NCI-H2227 (cell line): ENCODE results near the gene DMD.

ENCODE experiments used
- DNase-seq: peaks from one replicate; lab custom pipeline; 2025; ENCODE audit not compliant: unreplicated experiment; lab: John Stamatoyannopoulos, UW

Gene DMD

DNA sequence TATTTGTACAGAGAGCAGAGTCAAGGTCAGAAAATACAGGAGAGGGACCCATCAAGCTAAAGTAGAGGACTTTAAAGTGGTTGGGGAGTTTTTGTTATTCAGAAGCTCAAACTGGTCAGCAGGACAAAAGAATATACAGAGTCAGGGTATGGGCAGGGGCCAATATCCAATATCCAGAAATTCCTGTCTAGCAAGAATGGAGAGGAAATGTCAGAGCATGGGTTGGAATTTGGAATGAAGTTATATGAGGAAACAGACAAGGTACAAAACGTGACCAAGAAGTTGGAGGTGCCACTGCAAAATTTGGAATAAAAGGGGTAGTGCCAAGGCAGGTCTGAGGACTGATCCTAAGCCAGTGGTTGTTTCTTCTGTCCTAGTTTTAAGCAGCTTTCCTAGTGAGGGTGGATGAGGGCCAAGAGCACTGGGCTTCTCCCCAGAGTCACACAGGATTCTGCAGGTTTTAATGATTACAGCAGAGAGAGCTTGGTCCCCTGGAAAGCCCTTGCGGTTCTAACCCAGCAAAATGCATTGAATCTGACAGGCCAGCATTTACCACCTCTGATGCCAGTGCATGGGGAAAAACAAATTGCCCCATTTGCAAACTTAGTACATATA, 1834.8 kb downstream of the DMD start:
- no peak for DNase-seq

DNA sequence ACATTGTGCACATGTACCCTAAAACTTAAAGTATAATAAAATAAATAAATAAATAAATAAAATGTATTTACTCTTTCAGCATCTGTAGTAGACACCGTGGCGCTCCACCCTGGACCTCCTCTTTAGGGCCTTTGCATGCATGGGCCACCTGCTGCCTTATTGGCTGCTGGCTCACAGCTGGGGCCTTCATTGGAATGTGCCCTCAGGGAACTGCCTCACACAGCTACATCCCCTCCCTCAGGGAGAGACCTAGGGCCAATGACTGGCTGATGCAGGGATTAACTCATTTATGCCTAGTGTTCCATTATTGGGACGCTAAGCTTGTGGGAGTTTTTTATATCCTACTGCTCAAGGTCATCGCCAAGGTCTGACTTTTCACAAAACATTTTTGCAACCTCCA, 1836.6 kb downstream of the DMD start:
- DNase-seq = no peak

DNA sequence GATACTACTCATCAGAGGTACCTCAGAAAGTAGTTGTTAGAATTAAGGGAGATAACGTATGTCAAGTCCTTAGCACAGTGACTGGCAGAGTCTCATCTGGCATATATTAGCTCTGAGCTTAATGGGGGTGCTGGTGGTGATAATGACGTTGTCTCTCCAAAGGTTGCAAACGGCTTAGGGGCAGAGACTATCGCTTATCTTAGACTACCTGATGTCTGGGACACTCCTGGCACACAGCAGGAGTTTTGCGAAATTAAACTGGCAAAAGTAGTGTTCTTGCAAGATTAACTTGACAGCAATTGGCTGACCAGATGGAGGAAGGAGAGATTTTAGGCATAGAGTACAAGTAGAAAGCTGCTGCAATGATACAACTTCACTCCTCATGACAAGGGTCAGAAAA, 1839.4 kb downstream of the DMD start:
- no peak for DNase-seq

DNA sequence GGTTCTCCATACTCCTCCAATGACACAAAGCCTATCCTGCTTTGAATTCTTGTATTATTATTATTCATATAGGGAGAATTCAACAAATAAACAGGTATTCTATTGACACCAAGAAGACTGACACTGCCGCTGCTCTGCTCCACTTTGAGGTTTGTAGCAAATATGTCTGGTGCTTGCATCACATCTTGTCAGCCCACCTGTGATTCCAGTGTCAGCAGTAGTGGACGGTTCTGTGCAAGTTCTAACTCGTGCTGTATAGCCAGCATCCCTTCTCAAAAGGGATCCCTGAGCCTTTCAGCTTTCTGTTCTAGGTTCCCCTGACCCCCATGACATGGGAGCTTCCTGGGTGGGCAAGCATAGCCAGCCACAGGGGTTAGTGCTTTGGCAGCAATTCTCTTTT, 1843.5 kb downstream of the DMD start:
- DNase-seq = no peak

DNA sequence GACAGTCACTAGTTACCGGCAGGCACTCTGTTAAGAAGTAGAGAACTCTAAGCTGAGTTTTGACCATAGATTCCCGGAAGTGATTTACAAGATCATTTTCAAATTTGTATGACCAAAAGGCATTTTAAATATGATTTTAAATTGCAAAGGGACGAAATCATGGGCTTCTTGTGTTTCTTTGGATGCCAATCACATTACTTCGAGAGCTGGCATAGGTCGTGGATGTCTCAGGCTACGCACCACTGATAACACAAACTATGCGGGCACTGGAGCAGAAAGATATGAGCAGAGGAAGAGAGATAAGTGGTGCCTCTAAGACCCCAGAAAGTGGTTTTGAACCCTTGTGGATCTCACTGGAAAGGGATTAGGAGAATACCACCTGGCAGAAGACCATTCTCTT, 1845.3 kb downstream of the DMD start:
- DNase-seq = no peak

DNA sequence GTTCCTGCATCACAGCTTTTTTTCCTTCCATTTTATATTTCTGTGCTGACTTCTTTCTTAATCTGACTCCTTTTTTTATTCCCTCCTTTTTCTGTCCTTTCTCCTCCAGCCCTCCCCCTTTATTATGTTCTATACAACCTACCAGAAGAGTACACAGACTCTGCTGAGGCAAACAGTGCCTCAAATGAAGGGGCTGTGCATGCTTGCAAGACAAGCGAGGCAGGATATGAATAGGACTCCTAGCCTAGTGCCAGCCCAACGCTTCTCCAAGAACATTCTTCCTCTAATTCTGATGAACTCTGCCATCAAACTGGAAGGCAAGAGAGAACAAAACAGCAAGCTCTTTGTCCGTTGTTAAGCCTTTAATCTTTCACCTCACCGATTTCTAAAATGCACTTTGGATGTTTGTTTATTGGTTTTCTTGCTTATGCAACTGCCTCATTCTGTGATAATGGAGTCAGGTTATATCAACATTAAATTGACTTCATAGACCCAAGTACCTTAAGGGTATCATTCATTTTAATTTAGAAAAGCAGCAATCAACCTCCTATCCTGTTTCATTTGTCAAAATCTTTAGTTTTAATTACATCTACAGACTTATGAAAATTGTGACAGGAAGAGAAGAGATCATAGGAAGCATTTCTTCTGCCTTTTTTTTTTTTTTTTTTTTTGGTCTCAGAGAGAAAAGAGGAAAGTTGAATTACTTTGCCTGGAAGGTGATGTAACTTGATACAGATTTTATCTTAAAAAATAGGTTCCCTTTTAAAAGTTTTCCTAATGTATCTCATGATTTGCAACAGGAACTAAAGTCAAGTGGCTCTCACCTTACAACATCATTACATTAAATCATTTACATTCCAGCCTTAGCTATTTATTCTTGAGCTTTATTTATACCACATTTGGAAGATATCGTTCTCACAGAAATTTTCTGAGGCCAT, 1854.8 kb downstream of the DMD start:
- DNase-seq = no peak

DNA sequence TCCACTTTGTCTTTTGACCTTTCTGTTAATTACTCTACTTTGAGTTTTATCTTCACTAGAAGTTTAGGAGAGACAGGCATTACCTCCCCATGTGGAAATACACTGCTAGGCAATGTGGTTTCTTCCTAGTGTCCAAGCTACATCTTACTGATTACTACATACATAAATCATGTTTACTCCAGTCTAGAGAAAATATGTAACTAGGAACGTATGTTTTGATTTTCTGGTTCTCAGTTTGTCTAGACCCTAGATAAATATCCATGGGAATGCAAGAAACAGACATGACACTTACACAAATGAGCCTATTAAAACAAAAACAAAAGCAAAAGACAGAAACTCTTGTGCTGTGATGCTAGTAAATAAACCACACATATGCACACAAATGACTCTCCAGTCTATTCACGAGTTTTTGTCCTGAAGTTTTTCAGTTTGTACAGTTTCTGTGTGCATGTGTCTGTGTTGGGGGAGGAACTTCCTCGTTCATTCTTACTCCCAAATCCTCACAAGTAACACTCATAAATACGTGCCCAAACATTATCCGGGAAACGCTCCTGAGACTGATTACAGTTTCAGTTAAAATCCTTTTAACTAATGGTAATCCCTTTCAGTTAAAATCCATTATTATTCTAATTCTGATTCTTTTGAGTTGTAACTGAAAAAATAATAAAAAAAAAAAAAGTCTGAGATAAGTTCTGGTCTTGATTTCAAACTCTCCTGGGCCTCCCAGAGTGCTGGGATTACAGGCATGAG, 1856.0 kb downstream of the DMD start:
- DNase-seq = no peak

DNA sequence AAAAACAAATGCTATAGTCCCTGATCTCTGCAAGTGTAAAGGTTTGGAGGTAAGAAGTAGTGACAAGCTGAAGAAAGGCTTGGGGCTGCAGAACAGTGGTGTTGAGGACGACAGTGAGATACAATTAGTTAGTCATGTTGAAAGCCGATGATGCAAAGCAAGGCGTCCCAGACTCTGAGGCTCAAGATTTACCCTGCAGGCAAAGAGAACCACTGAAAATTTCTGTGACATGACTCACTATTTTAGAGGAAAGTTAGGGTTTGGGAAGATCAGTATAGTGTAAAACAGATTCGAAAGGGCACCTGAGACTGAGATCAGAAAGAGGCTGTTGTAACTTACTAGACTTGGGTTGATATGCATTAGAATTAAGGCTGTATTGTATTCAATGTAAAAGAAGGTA, 1858.3 kb downstream of the DMD start:
- DNase-seq = no peak

DNA sequence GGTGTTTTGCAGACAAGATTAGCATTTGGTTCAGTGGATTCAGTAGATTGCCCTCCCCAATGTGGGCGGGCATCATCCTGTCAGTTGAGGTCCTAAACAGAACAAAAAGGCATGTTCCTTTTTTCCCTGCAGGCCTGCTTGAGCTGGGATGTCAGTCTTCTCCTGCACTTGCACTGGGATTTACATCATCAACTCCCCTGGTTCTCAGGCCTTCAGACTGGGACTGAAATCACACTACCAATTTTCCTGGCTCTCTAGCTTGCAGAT, 1860.6 kb downstream of the DMD start:
- no peak for DNase-seq

DNA sequence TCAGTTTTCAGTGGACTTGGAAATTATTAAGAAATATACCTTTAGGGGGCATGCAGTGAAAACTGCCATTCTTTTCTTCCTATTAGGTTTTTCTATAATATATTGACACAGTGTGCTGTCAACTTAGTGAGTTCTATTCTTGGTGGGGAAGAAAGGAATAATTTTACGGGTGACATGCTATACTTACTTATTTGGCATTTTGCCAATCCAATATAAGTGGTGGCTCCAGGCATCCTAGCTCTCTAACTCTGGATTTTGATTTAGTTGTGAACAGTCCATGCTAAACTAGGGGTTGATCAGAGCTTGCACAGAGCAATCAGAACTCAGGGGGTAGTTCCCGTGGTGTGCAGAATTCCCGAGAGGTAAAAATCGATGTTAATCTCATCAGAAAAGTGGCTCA, 1861.8 kb downstream of the DMD start:
- no peak for DNase-seq

DNA sequence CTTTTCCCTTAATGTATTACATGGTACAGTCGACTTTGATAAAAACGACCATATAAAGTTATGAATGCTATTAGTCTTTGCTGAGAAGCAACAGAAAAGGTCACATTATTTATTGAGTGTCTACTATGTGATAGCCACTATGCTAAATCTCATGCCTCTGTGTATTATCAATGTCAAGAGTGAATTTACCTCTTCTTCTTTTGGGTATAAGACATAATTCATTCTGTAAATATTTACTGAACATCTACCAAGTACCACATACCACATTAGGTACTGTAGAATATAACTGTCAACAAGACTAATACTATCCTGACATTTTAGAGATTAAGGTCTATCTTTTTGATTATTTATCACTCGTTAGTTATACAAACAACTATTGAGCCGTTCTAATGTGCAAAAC, 1870.8 kb downstream of the DMD start:
- no peak for DNase-seq

DNA sequence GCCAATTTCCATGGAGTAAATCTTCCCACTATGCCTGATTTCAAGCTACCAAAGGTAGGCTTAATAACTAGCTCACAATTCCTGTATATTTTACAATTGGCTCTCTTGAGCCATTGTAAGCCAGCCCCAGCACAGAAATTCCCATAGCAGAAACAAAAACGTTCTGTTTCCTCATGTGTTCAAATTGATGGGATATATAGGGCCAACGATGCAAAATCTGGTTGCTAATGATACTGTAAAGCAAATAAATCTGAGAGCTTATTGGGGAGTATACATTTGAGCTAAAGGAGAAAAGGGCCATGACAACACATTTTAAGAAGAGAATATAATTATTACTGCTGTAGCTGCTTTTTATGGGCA, 1872.4 kb downstream of the DMD start:
- no peak for DNase-seq

DNA sequence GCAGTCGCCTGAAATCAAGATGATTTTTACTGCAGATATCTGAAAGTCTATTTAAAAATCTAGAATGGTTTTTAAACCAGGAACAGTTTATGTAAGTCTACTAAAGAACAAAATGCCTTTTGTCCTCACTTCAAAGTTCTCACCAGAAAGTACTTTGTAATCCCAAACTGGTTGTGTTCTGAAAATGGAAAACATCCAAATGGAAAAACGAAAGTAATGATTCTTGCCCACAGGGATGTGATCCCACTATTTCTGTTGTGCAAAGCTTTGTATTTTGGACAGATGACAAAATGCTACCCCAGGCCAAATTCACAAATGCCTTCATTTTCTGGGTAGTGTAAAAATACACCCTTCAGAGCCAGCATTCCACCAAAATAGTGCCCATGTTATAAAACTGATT, 1874.0 kb downstream of the DMD start:
- DNase-seq = no peak

DNA sequence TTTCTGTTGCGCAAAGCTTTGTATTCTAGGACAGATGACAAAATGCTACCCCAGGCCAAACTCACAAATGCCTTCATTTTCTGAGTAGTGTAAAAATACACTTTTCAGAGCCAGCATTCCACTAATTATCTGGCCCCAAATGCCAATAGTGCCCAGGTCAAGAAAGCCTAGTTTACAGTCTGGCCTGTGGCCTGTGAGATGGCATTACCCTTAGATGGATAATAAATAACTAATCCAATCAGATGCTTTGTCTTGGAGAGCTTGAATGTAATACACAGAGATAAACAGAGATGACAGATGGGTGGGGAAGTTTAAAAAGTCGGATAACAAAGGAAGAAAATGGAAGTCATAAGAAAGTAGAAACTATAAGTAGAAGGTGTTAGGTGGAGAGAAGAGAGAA, 1874.9 kb downstream of the DMD start:
- no peak for DNase-seq

DNA sequence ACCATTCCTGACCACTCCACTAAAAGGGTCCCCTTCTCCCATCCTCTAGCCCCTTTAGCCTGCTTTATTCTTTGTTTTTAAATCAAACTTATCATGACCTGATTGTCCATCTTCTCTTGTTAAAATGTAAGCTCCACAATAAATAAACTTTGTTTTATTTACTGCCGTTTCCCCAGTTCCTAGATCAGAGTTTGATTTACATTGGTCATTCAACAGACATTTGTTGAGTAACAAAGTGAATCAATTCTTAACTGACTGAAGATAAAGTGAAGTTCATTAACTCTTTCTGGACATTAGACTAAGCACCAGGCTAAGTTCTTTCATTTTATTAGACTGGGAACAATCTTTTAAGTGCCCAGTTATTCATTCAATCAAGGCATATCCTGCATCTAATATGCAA, 1876.4 kb downstream of the DMD start:
- DNase-seq = no peak

DNA sequence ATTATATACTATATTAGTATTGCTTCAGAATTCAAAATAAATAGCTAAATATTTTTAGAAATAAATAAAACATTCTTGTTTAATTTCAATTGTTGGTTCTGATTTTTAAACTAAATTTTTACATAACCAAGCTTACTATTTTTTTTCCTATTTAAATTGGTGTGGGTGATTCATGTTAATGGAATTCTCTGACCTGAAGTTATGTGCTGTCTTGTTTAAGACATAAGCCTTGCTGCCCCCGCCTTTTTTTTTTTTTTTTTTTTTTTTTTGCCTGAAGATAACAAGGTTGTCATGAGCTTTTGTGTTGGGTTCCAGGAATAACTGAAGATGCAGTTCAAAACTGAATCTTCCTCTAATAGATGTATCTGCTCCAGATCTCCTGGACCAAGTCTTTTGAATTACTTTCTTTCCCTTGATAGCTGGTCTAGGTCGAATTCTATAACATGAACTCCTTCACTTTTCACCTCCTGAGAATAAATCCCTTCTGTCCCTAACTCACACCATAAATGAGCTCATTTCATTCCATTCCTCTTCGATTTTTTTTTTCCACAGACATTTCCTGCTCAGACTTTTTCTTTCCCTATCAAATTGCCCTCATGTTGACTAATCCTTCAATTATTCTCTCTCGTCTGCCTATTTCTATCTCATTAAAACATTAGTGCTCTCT, 1878.1 kb downstream of the DMD start:
- no peak for DNase-seq

DNA sequence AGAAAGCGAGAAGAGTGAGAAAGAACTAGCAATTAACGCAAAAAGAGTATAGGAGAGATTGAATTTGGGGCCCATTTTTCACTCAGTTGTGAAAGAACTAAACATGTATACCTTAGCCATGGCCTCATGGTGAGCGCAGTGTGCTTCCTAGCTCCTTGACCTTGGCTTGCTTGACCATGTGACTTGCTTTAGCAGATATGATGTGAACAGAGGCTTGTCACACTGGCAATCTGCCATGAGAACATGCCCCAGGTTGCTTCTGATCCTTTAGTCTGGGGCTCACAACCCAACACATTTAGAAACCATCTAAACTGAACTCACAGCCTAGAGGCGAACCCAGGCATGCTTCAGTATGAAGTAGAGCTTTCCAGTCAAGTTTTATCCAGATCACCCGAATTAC, 1879.4 kb downstream of the DMD start:
- no peak for DNase-seq

DNA sequence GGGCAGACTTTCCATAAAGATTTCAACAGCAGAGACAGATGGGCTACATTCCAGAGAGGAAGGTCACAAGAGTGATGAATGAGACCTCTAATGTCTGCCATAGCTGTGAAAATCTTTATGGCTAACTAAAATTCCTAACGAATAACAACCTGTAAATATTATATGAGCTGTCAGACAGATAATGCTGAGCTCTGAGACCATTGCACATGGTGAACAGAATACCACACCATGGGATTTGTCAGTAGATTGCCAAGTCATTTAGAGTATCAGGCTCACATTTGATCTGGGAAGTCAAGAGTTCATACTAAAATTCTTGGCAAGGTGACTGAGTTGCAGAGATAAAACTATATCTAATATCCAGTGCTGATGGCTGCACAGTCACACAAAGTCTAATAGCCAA, 1880.3 kb downstream of the DMD start:
- no peak for DNase-seq

DNA sequence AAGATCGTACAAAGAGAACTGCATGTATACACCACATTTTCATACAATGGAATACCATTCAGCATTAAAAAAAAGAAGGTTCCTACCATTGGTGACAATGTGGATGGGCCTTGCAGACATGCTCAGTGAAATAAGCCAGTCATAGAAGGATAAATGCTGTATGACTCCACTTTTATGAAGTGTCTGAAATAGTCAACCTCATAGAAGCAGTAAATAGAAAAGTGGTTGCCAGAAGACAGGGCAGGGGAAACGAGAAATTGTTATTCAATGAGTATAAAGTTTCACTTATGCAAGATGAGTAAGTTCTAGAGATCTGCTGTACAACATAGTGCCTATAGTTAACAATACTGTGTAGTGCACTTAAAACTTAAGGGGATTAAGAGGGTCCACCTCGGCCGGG, 1882.1 kb downstream of the DMD start:
- DNase-seq = no peak

DNA sequence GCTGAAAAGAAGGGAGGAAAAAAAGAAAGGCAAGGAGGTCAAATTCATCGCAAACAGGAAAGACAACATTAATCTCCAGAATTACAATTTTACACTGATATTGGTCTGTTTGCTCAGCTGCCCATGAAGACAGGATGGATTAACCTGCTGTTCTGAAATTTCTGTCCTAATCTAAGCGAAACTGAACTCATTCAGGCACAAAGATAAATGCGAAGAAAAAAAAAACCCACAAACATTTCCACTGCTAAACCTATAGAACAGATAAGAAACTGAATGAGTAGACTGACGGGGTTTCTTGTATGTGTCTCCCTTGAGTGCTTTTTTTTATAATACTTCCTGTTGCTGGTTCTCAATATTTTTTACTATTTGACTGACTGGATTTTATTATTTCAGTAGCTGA, 1887.7 kb downstream of the DMD start:
- DNase-seq = no peak

DNA sequence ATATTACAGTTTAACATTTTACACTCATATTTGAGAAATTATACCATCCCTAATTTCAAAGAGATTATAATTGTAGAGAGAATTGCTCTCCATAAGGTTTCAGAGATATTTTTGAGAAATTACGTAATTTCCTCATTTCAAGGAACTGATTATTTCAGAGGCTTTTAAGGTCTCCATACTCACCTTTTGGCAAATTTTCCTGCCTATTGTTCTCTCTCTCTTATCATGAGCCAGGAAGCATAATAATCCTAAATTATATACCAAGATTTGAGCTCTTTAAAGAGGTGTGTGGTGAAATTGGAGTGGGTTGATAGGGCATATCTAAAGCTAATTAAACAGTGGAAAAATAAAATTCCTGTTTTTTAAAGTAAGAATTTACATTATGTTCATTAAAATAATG, 1890.6 kb downstream of the DMD start:
- DNase-seq = no peak

DNA sequence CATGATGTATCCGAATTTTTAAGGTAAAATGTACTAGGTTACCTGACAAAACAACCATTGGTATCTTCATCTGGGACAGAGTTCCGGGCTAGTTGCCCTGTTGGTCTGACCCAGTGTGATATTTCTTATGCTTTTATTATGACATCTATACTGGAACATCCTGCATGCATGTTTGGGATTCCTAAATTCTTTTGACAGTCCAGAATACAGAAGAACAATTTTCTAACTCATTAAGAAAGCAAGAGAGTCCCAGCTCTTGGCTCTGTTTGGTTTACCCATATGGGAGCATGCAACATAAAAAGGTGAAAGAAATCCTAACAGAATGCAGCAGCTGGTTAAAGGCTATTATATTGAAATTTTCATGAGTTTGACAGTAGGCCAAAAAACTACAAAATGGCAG, 1891.8 kb downstream of the DMD start:
- DNase-seq = no peak
